ENCODE data around the gene ENG.

GRCh38 chr9:127796225-127796813, 58.1 kb downstream of the ENG start:
- TF ChIP-seq CTCF (IDR thresholded peaks at IDR 0.05; ENCODE audit: insufficient read depth, low read length, poor library complexity, severe bottlenecking) (no peak), EZH2phosphoT487 (conservative IDR thresholded peaks at IDR 0.05; ENCODE audit: low read length) (no peak)

Measured in SU-DHL-6 (cell line).